HepG2 (cell line): ENCODE results near the gene COLQ. TPM values are rescaled to one million over a fixed set of nuclear protein-coding genes. Genes with fewer than 3 reads are reported as not detected.

Experiments
- ATAC-seq: fragments of 200-7000 bp; cut with Tn5 transposase; 3 replicates; pipeline ENCODE4 v1.9.1; 2020; ENCODE audit warnings: mild to moderate bottlenecking, moderate library complexity
- BruUV-seq: library from RNA; stranded (reverse); fragments of 400-500 nt; replicated peaks from 2 replicates; lab custom pipeline; 2021; lab: Mats Ljungman, UMichigan
- CTCF ChIA-PET: fragments of 300-600 bp; formaldehyde crosslinking; extraction: SDS; loops from one replicate; lab custom pipeline; 2021; ENCODE audit warnings: low total read pairs, inconsistent platforms, low intra/inter-chr PET ratio; lab: Yijun Ruan, JAX
- POLR2A ChIA-PET: fragments of 350-600 bp; sonication (Branson Sonifier 250); formaldehyde crosslinking; loops from one replicate; lab custom pipeline; 2020; ENCODE audit warnings: antibody characterized with exemption, inconsistent platforms; lab: Yijun Ruan, JAX
- DNase-seq: peaks from one replicate; pipeline ENCODE4 v3.0.0-alpha.2; 2015; ENCODE audit warnings: low spot score
- FAIRE-seq: peaks from 3 replicates; lab custom pipeline; 2011; peaks lifted over from hg19 to GRCh38; lab: Jason Lieb, UNC
- H2AFZ ChIP-seq: one replicate; pipeline ENCODE4 v1.6.1; 2011; ENCODE audit warnings: low read length, inconsistent platforms
- H3K27ac ChIP-seq: fragments of 300-600 bp; 3 replicates; pipeline ENCODE4 v1.8.0; 2011; ENCODE audit warnings: mixed run types, mild to moderate bottlenecking, mixed read lengths, low read length, inconsistent platforms; ENCODE audit not compliant: insufficient read depth; ENCODE audit errors: extremely low read length
- H3K27me3 ChIP-seq, 2 experiments: fragments of 200-600 bp in 1 of 2; 2 replicates in 1 of 2; 3 replicates in 1 of 2; pipeline versions ENCODE4 v1.6.0 to v1.8.0; 2011; ENCODE audit warnings: low read length in 2 of 2, mild to moderate bottlenecking in 2 of 2, moderate library complexity in 2 of 2, inconsistent platforms in 1 of 2; ENCODE audit not compliant: insufficient read depth in 2 of 2, control insufficient read depth in 1 of 2
- H3K36me3 ChIP-seq, 2 experiments: fragments of 200-600 bp in 1 of 2; replicated peaks in 1 of 2; 2 replicates in 1 of 2; 3 replicates in 1 of 2; pipeline versions ENCODE4 v1.5.1 to v1.8.0; 2011; ENCODE audit warnings: low read length in 2 of 2, inconsistent platforms in 1 of 2; ENCODE audit not compliant: insufficient read depth in 2 of 2, control insufficient read depth in 1 of 2
- H3K4me1 ChIP-seq: 2 replicates; pipeline ENCODE4 v1.5.1; 2012; ENCODE audit warnings: low read length, inconsistent platforms; ENCODE audit not compliant: insufficient read depth
- H3K4me2 ChIP-seq: 2 replicates; pipeline ENCODE4 v1.6.0; 2011; ENCODE audit warnings: low read depth, low read length, inconsistent platforms
- H3K4me3 ChIP-seq, 3 experiments: fragments of 200-600 bp in 1 of 3; sonication (generic), shearing (Covaris generic) in 1 of 3; replicated peaks in 1 of 3; 2 replicates each; pipeline ENCODE4 v1.5.1; 2011 to 2016; ENCODE audit warnings: low read length in 3 of 3, inconsistent platforms in 2 of 3, low read depth in 2 of 3, mild to moderate bottlenecking in 2 of 3, control low read depth in 1 of 3, mixed read lengths in 1 of 3; ENCODE audit not compliant: insufficient read depth in 1 of 3
- H3K79me2 ChIP-seq: one replicate; pipeline ENCODE4 v1.6.1; 2011; ENCODE audit warnings: low read length, inconsistent platforms; ENCODE audit not compliant: insufficient read depth
- H3K9ac ChIP-seq: 2 replicates; pipeline ENCODE4 v1.6.0; 2011; ENCODE audit warnings: mild to moderate bottlenecking, low read depth, low read length, inconsistent platforms; ENCODE audit not compliant: insufficient read depth
- H3K9me3 ChIP-seq: 2 replicates; pipeline ENCODE4 v1.5.1; 2012; ENCODE audit warnings: mild to moderate bottlenecking, low read length
- H4K20me1 ChIP-seq: 2 replicates; pipeline ENCODE4 v1.6.0; 2011; ENCODE audit warnings: inconsistent platforms, mild to moderate bottlenecking, low read length, moderate library complexity; ENCODE audit not compliant: insufficient read depth
- ARNT ChIP-seq: fragments of 450-650 bp; IDR thresholded peaks from 2 replicates; pipeline ENCODE4 v1.6.1; 2017
- DPF2 ChIP-seq: sonication (generic); formaldehyde crosslinking; IDR thresholded peaks from 2 replicates; pipeline ENCODE4 v1.4.0; 2020; ENCODE audit warnings: mild to moderate bottlenecking, low read depth, missing genetic modification reagents, borderline replicate concordance
- GLI4 ChIP-seq: sonication (generic); formaldehyde crosslinking; IDR thresholded peaks from 2 replicates; pipeline ENCODE4 v1.5.1; 2020; ENCODE audit warnings: missing genetic modification reagents, mild to moderate bottlenecking, moderate library complexity, borderline replicate concordance
- HNRNPK ChIP-seq: fragments of 200-400 bp; formaldehyde crosslinking; IDR thresholded peaks from 2 replicates; pipeline ENCODE4 v1.6.1; 2018; ENCODE audit warnings: low read length, low read depth, moderate library complexity, mild to moderate bottlenecking; ENCODE audit not compliant: poor library complexity, severe bottlenecking
- MIXL1 ChIP-seq: IDR thresholded peaks from 2 replicates; pipeline ENCODE4 v1.6.1; 2016
- NFKB2 ChIP-seq: sonication (generic); formaldehyde crosslinking; IDR thresholded peaks from 2 replicates; pipeline ENCODE4 v1.4.0; 2020; ENCODE audit warnings: missing genetic modification reagents, borderline replicate concordance
- RFXANK ChIP-seq: IDR thresholded peaks from 2 replicates; pipeline ENCODE4 v1.6.1; 2016
- U2AF2 ChIP-seq: fragments of 200-400 bp; formaldehyde crosslinking; IDR thresholded peaks from 2 replicates; pipeline ENCODE4 v1.6.1; 2017; ENCODE audit warnings: low read depth, mild to moderate bottlenecking, low read length
- ZNF136 ChIP-seq: sonication (generic); formaldehyde crosslinking; IDR thresholded peaks from 2 replicates; pipeline ENCODE4 v1.8.1; 2022; ENCODE audit warnings: low read depth, mild to moderate bottlenecking, moderate library complexity, missing genetic modification reagents
- ZNF530 ChIP-seq: sonication (generic); formaldehyde crosslinking; IDR thresholded peaks from 2 replicates; pipeline ENCODE4 v1.5.0; 2020; ENCODE audit warnings: low read depth, mild to moderate bottlenecking, missing genetic modification reagents
- ZNF652 ChIP-seq: IDR thresholded peaks from 2 replicates; pipeline ENCODE4 v1.6.1; 2016; ENCODE audit warnings: low read depth, borderline replicate concordance
- ZNF749 ChIP-seq: sonication (generic); formaldehyde crosslinking; IDR thresholded peaks from 2 replicates; pipeline ENCODE4 v1.8.0; 2022; ENCODE audit warnings: mild to moderate bottlenecking, missing genetic modification reagents, moderate library complexity, borderline replicate concordance
- ZNF790 ChIP-seq: sonication (generic); formaldehyde crosslinking; IDR thresholded peaks from 2 replicates; pipeline ENCODE4 v1.8.0; 2022; ENCODE audit warnings: missing genetic modification reagents, mild to moderate bottlenecking, borderline replicate concordance
- WGBS: methylation state at CpG from one replicate; pipeline ENCODE4 v1.1.6; 2017; ENCODE audit warnings: low lambda C conversion rate; 5-methylcytosine and 5-hydroxymethylcytosine counted together
- in situ Hi-C: cut with HindIII; loops from 2 replicates; pipeline ENCODE4 v1.10.0; 2017; ENCODE audit warnings: low pct_unique_long_range_greater_than_20kb; ENCODE audit not compliant: extremely low pct_ligation_motif_present
- intact Hi-C: fragments of 100-400 bp; cut with micrococcal nuclease; formaldehyde crosslinking; loops from one replicate; pipeline ENCODE4 v1.10.0; 2022; ENCODE audit not compliant: unreplicated experiment
- polyA plus RNA-seq, 8 experiments: library from polyadenylated mRNA; depleted of rRNA in 3 of 8; stranded (reverse) in 7 of 8; unstranded in 1 of 8; fragments of >200 nt; fragmentation: Illumina TruSeq in 4 of 8; extraction: Trizol in 4 of 8; gene quantifications; 2 replicates each; pipeline versions ENCODE4 v1.2.1 to v1.2.3, GENCODE V29; 2011 to 2016; ENCODE audit warnings: low read depth in 4 of 8, missing spikeins in 1 of 8, mixed read lengths in 1 of 8; ENCODE audit not compliant: insufficient read depth in 1 of 8
- total RNA-seq, 5 experiments: library from RNA; depleted of rRNA; stranded (reverse); fragments of >200 nt; fragmentation: Illumina TruSeq; extraction: Trizol; gene quantifications; 2 replicates each; pipeline ENCODE4 v1.2.3, GENCODE V29; 2016; ENCODE audit warnings: low read depth in 1 of 5
- TF ChIP-seq, protein P1 (sequence below): sonication (generic); formaldehyde crosslinking; IDR thresholded peaks from 2 replicates; pipeline ENCODE4 v1.8.0; 2022; ENCODE audit warnings: mild to moderate bottlenecking, missing genetic modification reagents, moderate library complexity
- TF ChIP-seq, protein P2 (sequence below): sonication (generic); formaldehyde crosslinking; IDR thresholded peaks from 2 replicates; pipeline ENCODE4 v1.5.0; 2020; ENCODE audit warnings: mild to moderate bottlenecking, low read depth, missing genetic modification reagents, borderline replicate concordance
- TF ChIP-seq, protein P3 (sequence below): sonication (generic); formaldehyde crosslinking; IDR thresholded peaks from 2 replicates; pipeline ENCODE4 v1.4.0; 2020; ENCODE audit warnings: missing genetic modification reagents
- TF ChIP-seq, protein P4 (sequence below): sonication (generic); formaldehyde crosslinking; IDR thresholded peaks from 2 replicates; pipeline ENCODE4 v1.4.0; 2020; ENCODE audit warnings: missing genetic modification reagents
- TF ChIP-seq, protein P5 (sequence below): sonication (generic); formaldehyde crosslinking; IDR thresholded peaks from 2 replicates; pipeline ENCODE4 v1.4.0; 2020; ENCODE audit warnings: missing genetic modification reagents
- TF ChIP-seq, protein P6 (sequence below): sonication (generic); formaldehyde crosslinking; IDR thresholded peaks from 2 replicates; pipeline ENCODE4 v1.4.0; 2020; ENCODE audit warnings: missing genetic modification reagents

The COLQ gene
- total and polyA plus RNA-seq, 2 of the 13 experiments (the other 11 are each of a cell fraction or from before 2014, with no cell fraction given) = 0.31 to 0.46 TPM

DNA sequence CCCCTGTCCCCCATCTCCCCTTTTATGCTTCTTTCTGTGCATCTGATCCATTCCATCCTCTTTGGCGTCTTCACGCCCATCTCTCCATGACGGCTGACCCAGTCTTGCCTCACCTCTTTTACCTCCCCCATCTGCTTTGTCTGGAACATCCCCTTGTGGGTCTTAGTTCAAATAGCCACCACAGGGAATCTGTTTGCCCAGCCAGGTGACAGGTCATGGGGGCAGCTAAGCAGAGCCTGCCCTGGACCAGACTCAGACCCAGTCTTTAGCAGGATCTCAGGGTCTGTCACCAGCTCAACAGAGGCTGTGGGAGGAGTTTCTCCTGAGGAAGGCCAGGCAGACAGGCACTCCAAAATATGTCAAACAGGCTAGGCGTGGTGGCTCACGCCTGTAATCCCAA is 28.1 kb downstream of the COLQ start:
- Histone ChIP-seq H3K4me1 (peaks cover 25% of the 10 kb centered on the region), H2AFZ (no peak overlapping the region), H3K27ac (no peak overlapping the region), H3K36me3 (no peaks in the 10 kb centered on the region), H3K9ac (no peak overlapping the region), H4K20me1 (no peaks in the 10 kb centered on the region), H3K27me3 (peaks cover 0 to 4% of the 10 kb centered on the region in 2 experiments; a peak in 1 of 5 replicates), H3K79me2 (no peaks in the 10 kb centered on the region), H3K9me3 (no peaks in the 10 kb centered on the region), H3K4me2 (no peak overlapping the region), H3K4me3 (no peak overlapping the region)
- POLR2A ChIA-PET = no interaction called here
- CTCF ChIA-PET = no interaction called here
- no TSS peak for BruUV-seq
- in situ Hi-C loops = no loop called here
- WGBS = 32% methylated on average over 3 of the region's 5 CpGs
- intact Hi-C loops = no loop called here
- DNase-seq = no peak
- no peak for FAIRE-seq
- ATAC-seq = no peak
- TF ChIP-seq ZNF530 (CRISPR knock-in tag) (no peak), ZNF136 (CRISPR knock-in tag) (no peak), ZNF749 (CRISPR knock-in tag) (no peak), MIXL1 (CRISPR knock-in tag) (no peak), ZNF790 (no peak), RFXANK (CRISPR knock-in tag) (no peak), ARNT (no peak), ZNF652 (no peak), NFKB2 (CRISPR knock-in tag) (no peak), GLI4 (CRISPR knock-in tag) (no peak), HNRNPK (no peak), DPF2 (no peak), U2AF2 (no peak)
- TF ChIP-seq, protein P1, sequence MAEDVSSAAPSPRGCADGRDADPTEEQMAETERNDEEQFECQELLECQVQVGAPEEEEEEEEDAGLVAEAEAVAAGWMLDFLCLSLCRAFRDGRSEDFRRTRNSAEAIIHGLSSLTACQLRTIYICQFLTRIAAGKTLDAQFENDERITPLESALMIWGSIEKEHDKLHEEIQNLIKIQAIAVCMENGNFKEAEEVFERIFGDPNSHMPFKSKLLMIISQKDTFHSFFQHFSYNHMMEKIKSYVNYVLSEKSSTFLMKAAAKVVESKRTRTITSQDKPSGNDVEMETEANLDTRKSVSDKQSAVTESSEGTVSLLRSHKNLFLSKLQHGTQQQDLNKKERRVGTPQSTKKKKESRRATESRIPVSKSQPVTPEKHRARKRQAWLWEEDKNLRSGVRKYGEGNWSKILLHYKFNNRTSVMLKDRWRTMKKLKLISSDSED (CRISPR knock-in tag) = no peak
- TF ChIP-seq, protein P2, sequence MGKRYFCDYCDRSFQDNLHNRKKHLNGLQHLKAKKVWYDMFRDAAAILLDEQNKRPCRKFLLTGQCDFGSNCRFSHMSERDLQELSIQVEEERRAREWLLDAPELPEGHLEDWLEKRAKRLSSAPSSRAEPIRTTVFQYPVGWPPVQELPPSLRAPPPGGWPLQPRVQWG (CRISPR knock-in tag) = no peak
- TF ChIP-seq, protein P3, sequence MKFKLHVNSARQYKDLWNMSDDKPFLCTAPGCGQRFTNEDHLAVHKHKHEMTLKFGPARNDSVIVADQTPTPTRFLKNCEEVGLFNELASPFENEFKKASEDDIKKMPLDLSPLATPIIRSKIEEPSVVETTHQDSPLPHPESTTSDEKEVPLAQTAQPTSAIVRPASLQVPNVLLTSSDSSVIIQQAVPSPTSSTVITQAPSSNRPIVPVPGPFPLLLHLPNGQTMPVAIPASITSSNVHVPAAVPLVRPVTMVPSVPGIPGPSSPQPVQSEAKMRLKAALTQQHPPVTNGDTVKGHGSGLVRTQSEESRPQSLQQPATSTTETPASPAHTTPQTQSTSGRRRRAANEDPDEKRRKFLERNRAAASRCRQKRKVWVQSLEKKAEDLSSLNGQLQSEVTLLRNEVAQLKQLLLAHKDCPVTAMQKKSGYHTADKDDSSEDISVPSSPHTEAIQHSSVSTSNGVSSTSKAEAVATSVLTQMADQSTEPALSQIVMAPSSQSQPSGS (CRISPR knock-in tag) = no peak
- TF ChIP-seq, protein P4, sequence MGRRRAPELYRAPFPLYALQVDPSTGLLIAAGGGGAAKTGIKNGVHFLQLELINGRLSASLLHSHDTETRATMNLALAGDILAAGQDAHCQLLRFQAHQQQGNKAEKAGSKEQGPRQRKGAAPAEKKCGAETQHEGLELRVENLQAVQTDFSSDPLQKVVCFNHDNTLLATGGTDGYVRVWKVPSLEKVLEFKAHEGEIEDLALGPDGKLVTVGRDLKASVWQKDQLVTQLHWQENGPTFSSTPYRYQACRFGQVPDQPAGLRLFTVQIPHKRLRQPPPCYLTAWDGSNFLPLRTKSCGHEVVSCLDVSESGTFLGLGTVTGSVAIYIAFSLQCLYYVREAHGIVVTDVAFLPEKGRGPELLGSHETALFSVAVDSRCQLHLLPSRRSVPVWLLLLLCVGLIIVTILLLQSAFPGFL (CRISPR knock-in tag) = no peak
- TF ChIP-seq, protein P5, sequence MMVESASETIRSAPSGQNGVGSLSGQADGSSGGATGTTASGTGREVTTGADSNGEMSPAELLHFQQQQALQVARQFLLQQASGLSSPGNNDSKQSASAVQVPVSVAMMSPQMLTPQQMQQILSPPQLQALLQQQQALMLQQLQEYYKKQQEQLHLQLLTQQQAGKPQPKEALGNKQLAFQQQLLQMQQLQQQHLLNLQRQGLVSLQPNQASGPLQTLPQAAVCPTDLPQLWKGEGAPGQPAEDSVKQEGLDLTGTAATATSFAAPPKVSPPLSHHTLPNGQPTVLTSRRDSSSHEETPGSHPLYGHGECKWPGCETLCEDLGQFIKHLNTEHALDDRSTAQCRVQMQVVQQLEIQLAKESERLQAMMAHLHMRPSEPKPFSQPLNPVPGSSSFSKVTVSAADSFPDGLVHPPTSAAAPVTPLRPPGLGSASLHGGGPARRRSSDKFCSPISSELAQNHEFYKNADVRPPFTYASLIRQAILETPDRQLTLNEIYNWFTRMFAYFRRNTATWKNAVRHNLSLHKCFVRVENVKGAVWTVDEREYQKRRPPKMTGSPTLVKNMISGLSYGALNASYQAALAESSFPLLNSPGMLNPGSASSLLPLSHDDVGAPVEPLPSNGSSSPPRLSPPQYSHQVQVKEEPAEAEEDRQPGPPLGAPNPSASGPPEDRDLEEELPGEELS (CRISPR knock-in tag) = no peak
- TF ChIP-seq, protein P6, sequence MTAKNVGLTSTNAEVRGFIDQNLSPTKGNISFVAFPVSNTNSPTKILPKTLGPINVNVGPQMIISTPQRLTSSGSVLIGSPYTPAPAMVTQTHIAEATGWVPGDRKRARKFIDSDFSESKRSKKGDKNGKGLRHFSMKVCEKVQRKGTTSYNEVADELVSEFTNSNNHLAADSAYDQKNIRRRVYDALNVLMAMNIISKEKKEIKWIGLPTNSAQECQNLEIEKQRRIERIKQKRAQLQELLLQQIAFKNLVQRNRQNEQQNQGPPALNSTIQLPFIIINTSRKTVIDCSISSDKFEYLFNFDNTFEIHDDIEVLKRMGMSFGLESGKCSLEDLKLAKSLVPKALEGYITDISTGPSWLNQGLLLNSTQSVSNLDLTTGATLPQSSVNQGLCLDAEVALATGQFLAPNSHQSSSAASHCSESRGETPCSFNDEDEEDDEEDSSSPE (CRISPR knock-in tag) = no peak
